ENCODE measurements around the gene SPINT4.

SPINT4 gene

GRCh38 chr20:45765980-45766379 is 43.8 kb downstream of the SPINT4 start:
- no peak for DNase-seq

GRCh38 chr20:45768479-45768878 is 46.3 kb downstream of the SPINT4 start:
- DNase-seq, result no peak

GRCh38 chr20:45771182-45771759 is 49.1 kb downstream of the SPINT4 start:
- peak; percentile 61 for DNase-seq

GRCh38 chr20:45772693-45773092 is 50.5 kb downstream of the SPINT4 start:
- no peak for DNase-seq

- no peak for DNase-seq
These were observed 52.8 kb downstream of the SPINT4 start for GRCh38 chr20:45774945-45775344.

DNA sequence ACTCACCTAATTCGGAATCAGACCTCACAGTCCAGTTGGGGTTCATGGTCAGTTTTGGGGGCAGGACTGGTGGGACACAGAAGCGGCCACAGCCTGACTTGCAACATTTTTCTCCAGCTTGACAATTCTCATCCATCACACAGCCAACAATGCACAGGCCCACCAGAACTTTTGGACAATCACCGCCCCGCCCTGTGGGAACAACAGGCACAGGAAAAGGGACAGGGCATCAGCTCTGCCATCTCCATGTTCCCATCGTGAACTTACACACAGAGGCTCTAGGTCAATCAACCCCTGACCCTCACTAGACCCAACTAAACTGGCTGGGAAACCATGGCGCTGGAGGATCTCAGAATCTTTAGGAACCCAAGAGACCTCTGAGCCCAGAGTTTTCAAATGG is 53.3 kb downstream of the SPINT4 start:
- DNase-seq, result no peak
